ENCODE measurements around the gene FOXN3.

Gene FOXN3

GRCh38 chr14:89340200-89341181 is 76.5 kb downstream of the FOXN3 start:
- peak; percentile 38 for DNase-seq (ENCODE audit: low read depth)
- TF ChIP-seq POLR2A (IDR thresholded peaks at IDR 0.05; ENCODE audit: extremely low read depth, insufficient read length), result no peak
- TF ChIP-seq, protein P1, sequence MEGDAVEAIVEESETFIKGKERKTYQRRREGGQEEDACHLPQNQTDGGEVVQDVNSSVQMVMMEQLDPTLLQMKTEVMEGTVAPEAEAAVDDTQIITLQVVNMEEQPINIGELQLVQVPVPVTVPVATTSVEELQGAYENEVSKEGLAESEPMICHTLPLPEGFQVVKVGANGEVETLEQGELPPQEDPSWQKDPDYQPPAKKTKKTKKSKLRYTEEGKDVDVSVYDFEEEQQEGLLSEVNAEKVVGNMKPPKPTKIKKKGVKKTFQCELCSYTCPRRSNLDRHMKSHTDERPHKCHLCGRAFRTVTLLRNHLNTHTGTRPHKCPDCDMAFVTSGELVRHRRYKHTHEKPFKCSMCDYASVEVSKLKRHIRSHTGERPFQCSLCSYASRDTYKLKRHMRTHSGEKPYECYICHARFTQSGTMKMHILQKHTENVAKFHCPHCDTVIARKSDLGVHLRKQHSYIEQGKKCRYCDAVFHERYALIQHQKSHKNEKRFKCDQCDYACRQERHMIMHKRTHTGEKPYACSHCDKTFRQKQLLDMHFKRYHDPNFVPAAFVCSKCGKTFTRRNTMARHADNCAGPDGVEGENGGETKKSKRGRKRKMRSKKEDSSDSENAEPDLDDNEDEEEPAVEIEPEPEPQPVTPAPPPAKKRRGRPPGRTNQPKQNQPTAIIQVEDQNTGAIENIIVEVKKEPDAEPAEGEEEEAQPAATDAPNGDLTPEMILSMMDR (IDR thresholded peaks at IDR 0.05; ENCODE audit: low read depth, low read length), result no peak
- TF ChIP-seq, protein P2, sequence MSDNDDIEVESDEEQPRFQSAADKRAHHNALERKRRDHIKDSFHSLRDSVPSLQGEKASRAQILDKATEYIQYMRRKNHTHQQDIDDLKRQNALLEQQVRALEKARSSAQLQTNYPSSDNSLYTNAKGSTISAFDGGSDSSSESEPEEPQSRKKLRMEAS (IDR thresholded peaks at IDR 0.05; ENCODE audit: low read depth, low read length), result peak; percentile 29; the same call in 1 of the 2 replicates
- no peak overlapping the region for H3K4me3 ChIP-seq (ENCODE audit: low read depth, low read length)

- H3K4me3 ChIP-seq (ENCODE audit: low read depth, low read length), result no peak overlapping the region
- no peak for DNase-seq (ENCODE audit: low read depth)
- TF ChIP-seq, protein P1 (IDR thresholded peaks at IDR 0.05; ENCODE audit: low read depth, low read length), result no peak
- TF ChIP-seq, protein P2 (IDR thresholded peaks at IDR 0.05; ENCODE audit: low read depth, low read length), result no peak
- no peak for TF ChIP-seq POLR2A (IDR thresholded peaks at IDR 0.05; ENCODE audit: extremely low read depth, insufficient read length)
- TF ChIP-seq MYC (IDR thresholded peaks at IDR 0.05; ENCODE audit: low read depth, low read length), result no peak
Measured at GRCh38 chr14:89339579-89339978, 77.5 kb downstream of the FOXN3 start.

DNA sequence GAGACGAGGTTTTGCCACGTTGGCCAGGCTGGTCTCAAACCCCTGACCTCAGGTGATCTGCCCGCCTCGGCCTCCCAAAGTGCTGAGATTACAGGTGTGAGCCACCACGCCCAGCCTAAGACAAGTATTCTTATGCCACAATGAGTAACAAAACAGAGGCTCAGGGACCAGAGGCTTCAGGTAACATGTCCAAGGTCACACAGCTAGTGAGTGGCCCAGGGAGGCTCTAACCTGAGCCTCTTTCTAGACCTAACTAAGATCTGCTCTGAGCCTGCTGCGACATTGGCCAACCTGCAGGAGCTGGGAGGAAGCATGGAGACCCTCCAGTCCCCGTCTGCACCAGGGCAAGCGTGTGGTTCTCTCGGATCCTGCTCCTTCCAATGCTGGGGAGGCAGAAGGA is 77.9 kb downstream of the FOXN3 start:
- TF ChIP-seq, protein P2 (IDR thresholded peaks at IDR 0.05; ENCODE audit: low read depth, low read length), result no peak
- TF ChIP-seq POLR2A (IDR thresholded peaks at IDR 0.05; ENCODE audit: extremely low read depth, insufficient read length) (no peak), MYC (IDR thresholded peaks at IDR 0.05; ENCODE audit: low read depth, low read length) (no peak)
- TF ChIP-seq, protein P1 (IDR thresholded peaks at IDR 0.05; ENCODE audit: low read depth, low read length), result no peak
- no peak for DNase-seq (ENCODE audit: low read depth)
- no peak overlapping the region for H3K4me3 ChIP-seq (ENCODE audit: low read depth, low read length)

DNA sequence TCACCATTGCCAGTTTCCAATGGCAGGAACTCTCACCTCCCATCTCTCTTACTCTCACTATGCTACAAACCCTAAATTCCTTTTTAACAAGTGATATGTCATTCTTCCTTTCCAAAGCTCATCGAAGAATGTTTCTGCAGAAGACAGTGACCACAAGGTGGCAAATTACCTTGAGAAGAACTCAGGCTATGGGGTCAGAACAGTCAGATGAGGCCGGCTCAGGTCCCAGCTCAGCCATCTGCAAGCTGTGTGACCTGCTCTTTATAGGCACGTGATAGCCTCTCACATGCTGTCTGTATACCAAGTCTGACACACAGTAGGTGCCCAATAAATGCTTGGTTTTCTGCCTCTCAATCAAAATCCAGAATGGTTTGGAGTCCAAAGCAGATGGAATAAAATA is 80.7 kb downstream of the FOXN3 start:
- H3K4me3 ChIP-seq (ENCODE audit: low read depth, low read length), result no peak overlapping the region
- DNase-seq (ENCODE audit: low read depth), result peak; percentile 23
- TF ChIP-seq, protein P2 (IDR thresholded peaks at IDR 0.05; ENCODE audit: low read depth, low read length), result no peak
- no peak for TF ChIP-seq POLR2A (IDR thresholded peaks at IDR 0.05; ENCODE audit: extremely low read depth, insufficient read length)
- TF ChIP-seq, protein P1 (IDR thresholded peaks at IDR 0.05; ENCODE audit: low read depth, low read length), result no peak
- TF ChIP-seq MYC (IDR thresholded peaks at IDR 0.05; ENCODE audit: low read depth, low read length), result no peak

DNA sequence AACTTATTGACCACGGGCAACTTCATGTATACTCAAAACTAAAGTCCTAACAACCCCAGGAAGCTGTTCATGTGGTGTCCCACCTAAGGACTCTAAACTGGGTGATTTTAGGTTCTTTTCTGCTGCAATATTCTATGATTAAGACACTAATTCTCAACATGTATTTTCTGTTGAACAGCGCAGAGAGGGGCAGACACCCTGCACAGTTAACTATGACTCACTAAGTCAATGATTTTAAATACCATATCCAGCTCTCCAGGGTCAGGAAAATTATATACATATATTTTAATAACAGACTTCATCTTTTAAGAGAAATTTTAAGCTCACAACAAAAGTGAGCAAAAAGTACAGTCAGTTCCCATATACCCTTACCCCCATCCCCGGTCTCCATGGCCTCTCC is 85.0 kb downstream of the FOXN3 start:
- DNase-seq (ENCODE audit: low read depth), result no peak
- TF ChIP-seq POLR2A (IDR thresholded peaks at IDR 0.05; ENCODE audit: extremely low read depth, insufficient read length) (no peak), MYC (IDR thresholded peaks at IDR 0.05; ENCODE audit: low read depth, low read length) (no peak)
- TF ChIP-seq, protein P2 (IDR thresholded peaks at IDR 0.05; ENCODE audit: low read depth, low read length), result no peak
- TF ChIP-seq, protein P1 (IDR thresholded peaks at IDR 0.05; ENCODE audit: low read depth, low read length), result no peak
- no peak overlapping the region for H3K4me3 ChIP-seq (ENCODE audit: low read depth, low read length)
